Measurements from ENCODE around the gene AGFG1.
"Not testable (repeated sequence)": the region's sequence is repeated elsewhere in the genome, so short reads cannot be mapped to it uniquely, and the experiment has no call there.

The AGFG1 gene

DNA sequence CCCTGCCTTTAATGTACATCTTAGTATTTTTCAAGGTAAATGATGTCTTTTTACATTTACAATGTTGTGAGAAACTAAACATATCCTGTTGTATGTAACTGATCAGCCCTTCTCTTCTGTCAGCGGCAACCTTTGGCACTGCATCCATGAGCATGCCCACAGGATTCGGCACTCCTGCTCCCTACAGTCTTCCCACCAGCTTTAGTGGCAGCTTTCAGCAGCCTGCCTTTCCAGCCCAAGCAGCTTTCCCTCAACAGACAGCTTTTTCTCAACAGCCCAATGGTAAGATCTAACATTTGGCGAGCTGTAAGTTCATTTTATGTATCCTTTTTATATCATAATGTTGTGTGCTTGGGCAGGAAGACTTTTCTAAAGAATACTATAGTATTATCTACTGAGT, 79.9 kb downstream of the AGFG1 start:
- no peak for DNase-seq

DNA sequence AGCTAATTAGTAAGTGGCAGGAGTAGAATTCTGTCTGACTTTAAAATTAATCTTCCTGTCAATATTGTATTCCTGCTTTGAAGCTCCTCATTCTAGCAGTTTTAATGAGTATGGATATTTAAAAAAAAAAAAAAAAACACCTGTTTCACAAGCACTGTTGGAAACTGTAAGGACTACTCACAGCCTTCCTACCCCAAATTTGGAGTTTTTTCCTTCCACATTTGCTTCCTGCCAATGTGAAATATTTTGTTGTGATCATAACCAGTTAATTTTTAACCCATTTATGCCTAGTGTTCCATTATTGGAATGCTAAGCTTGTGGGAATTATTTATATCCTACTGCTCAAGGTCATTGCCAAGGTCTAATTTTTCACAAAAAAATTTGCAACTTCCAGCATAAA, 90.6 kb downstream of the AGFG1 start:
- no peak for DNase-seq

DNA sequence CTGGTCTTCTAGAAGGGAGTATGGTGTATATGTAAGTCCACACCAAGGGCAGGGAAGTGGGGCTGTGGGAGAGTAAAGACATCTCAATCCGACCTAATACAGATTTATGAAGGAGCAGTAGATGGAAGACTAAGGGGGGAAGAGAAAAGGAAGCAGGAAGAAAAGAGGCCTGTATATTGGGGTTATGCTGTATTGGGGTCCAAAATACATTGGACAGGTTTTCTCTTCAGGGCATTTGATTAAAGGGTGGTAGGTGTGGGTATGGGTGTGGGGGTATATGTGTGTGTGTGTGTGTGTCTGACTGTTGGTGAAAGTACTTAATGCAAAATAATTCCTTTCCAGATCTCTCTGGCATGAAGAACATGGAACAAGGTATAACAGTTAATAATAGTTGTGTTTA, 93.1 kb downstream of the AGFG1 start:
- DNase-seq = no peak

DNA sequence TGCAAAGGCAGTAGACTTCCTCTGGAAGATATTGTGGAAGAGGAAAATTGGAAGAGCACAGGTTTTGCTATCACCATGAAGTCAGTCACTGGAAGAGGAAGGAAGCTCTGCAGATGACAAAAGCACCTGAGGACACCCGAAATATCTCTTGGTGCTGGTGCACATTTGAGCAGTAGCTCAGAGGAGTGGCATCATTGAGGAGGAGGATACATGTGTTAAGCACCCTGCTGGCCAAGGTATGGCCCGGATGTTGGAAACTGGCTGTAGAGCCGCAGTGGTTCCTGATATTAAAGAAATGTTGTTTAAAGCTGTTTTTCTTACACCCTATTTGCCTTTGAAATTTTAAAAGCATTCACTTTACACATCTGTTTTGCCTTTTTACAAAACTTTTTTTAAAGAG, 94.1 kb downstream of the AGFG1 start:
- DNase-seq = no peak

DNA sequence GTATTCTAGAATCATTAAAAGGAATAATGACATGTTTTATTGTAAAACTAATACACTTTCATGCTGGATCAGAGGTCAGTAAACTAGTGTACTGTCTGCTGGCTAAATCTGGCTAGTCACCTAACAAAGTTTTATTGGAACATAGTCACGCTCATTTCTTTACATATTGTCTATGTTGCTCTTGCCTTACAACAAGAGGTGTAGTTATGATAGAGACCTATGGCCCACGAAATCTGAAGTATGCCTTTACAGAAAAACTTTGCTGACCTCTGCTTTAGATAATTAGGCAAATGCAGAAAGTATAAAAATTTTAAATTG, 96.9 kb downstream of the AGFG1 start:
- no peak for DNase-seq

DNA sequence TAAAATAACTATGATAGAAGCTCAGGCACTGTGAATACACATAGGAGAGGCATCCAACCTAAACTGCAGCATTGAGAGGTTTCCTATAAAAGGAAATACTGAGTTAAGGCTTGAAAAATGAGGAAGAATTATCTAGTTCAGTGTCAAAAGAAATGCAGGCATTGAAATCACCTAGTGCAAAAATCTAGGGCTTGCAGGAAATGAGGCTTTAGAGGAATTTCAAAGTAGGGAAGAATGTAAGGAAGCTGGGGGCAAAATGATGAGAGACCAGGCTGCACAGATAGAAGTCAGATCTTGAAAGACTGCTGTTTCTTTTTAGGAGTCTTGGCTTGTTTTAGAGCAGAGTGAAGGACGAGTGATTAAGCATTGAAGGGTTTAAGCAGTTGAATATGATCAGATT, 98.7 kb downstream of the AGFG1 start:
- DNase-seq = no peak

DNA sequence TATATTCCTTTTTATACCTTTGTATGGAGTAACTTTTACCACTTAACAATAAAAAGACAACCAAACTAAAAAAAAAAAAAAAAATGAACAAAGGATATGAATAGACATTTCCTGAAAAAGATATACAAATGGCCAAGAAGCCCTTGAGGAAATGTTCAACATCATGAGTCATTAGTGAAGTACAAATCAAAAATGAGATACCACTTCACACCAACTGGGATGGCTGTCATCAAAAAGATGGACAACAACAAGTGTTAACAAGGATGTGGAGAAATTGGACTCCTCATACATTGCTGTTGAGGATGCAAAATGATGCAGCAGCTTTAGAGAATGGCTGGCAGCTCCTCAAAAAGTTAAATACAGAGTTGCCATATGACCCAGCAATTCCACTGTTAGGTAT, 104.2 kb downstream of the AGFG1 start:
- DNase-seq = no peak

DNA sequence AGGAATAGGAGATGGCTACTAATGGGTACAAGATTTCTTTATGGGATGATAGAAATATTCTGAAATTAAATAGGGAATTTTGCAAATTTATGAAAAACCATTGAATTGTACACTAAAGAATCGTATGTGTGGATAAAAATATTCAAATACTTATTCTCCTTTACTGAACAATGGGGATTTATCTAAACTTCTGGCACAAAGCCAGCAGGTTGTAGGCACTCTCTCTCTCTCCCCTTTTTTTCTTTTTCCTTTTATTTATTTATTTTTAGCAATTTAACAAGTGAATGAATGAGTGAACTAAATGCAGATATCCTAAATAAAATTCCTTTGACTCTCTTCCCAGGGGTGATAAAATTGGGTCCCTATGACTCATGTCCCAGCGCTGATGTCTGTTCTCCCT, 104.9 kb downstream of the AGFG1 start:
- DNase-seq = no peak

DNA sequence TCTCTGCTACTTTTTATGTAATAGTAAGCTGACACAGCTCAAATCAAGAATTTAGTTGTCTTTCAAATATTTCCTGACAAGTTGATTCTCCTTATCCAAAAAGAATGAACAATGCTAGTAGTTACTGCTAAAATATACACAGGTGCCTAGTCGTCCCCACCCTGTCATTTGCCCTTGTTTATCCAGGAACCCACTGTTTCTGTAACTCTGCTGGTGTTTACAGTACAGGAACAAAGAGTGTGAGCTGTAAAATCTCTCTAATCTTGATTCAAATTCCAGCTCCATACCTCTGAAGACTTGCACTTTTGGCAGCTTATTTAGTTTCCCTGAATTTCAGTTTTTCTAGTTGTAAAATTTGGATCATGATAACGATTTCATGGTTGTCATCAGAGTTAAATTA, 105.6 kb downstream of the AGFG1 start:
- no peak for DNase-seq

DNA sequence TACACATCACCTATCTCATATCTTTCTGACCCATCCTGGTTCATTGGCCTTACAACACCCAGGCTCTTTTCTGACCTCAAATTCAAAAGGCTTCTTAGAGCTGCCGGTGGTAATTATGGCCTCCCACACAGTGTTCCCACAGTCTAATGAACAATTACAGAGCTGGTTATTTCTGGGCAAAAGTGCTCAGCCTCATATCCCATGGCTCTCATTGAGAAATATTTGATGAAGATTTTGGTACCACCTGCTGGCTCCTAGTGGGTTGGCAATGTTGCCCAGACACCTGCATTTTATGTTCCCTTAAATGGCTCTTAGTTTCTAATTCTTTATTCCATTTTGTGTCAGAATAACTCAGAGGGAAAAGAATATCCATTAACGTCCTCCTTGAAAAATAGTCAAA, 106.7 kb downstream of the AGFG1 start:
- DNase-seq = no peak

DNA sequence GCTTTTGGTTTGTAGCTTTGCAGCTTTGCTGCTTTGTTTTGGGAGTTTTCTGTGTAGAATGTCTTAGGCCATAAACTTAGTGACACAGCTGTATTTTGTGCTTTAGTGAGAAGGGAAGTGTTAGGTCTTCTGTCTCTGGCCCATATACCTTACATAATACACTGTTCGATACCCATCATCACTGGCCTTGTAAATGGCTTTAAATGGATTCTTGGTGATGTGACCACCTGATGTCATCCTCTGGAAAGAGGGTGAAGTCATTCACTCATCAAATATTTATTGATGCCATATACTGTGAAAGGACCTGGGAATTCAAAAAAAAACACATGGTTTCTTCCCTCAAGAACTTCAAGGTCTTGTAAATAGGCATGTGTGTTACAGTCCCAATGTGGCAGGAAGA, 107.8 kb downstream of the AGFG1 start:
- no peak for DNase-seq

DNA sequence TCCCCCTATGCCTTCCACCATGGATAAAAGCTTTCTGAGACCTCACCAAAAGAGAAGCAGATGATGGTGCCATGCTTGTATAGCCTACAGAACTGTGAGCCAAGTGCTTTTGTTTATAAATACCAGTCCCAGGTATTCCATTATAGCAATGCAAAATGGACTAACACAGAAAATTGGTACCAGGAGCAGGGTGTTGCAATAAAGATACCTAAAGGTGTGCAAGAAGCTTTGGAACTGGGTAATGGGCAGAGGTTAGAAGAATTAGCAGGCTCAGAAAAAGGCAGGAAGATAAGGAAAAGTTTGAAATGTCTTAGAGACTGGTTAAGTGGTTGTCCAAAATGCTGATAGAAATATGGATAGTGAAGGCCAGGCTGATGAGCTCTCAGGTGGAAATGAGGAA, 110.4 kb downstream of the AGFG1 start:
- no peak for DNase-seq

DNA sequence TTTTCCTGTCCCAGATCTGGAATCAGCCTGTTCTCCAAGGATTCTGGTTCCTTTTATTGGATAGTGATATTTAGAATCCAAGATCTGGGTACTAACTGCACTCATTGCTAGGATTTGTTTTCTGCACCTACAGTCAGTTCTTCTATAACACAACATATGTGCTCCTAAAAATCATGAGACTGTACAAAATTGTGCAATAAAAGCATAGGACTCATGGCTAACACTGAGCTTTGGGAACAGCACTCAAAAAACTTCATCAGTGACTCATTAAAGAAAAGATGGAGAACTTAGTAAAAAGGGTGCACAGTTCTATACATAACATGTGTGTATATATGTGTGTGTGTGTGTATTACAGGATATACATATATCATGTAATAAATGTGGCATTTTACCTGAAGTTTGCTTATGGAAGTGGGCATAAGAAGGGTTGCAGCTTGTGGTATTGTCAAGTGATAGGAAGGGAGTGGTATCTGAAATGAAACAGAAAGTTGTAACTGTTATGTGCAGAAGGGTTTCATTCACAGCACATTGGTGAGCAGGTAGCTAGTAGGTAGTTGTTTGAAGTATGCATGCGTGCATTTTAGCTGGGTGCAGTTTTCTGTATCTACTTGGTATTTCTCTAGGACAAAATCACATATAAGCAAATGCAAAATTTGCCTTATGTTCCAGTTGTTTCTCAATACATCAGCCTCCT, 120.9 kb downstream of the AGFG1 start:
- no peak for DNase-seq

DNA sequence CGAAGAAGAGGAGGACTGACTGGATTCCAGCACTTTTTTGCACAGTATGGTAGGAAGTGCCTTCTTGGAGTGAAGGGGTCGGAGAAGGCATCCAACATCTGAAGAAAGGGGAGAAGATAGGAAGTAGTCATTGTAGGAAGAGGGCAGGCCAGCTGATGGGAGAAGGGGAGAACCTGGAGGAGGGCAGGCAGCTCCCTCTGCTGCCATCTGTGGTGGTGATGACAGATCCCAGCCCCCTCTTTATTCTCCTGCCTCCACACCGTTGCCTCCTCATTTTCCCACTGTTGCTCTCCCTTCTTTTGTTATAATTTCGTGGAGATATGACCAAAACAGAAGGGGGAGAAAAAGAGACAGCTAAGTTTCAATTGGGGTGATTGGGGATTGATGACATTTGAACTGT, 123.8 kb downstream of the AGFG1 start:
- no peak for DNase-seq

DNA sequence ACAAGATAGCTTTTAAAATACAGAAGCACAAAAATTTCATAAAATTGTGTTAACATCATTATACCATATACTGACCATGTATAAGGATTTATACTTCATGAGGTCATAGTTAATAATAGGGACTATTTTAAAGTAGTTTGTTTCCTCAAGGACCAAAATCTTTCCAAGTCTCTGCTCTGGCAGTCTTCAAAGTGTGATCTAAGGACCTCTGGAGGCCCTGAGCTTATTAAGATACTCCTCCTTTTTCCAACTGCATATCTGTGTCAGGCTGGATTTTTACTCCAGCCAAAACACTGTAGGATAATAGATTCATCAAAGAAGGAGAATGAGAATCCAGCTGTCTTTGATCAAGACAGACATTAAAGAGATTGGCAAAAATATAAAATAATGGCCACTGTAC, 125.1 kb downstream of the AGFG1 start:
- DNase-seq = no peak

DNA sequence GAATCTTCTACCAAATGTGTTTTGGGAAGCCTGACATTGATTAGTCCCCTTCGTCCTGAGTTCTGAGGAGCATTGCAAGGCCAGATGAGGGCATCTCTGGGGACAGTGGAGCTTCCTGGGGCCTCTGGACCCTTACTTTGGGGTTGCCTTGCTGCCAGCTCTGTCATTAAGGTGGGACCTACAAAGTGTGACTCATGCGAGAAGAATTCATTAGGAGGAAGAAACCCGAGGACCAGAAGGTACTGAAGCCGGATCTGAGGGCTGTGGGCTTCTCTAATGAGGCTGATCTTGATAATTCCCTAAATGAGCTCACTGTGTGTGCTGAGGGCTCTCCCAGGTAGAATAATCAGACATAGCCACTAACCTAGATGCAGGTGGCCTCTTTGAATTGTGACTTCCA, 126.0 kb downstream of the AGFG1 start:
- DNase-seq = no peak

DNA sequence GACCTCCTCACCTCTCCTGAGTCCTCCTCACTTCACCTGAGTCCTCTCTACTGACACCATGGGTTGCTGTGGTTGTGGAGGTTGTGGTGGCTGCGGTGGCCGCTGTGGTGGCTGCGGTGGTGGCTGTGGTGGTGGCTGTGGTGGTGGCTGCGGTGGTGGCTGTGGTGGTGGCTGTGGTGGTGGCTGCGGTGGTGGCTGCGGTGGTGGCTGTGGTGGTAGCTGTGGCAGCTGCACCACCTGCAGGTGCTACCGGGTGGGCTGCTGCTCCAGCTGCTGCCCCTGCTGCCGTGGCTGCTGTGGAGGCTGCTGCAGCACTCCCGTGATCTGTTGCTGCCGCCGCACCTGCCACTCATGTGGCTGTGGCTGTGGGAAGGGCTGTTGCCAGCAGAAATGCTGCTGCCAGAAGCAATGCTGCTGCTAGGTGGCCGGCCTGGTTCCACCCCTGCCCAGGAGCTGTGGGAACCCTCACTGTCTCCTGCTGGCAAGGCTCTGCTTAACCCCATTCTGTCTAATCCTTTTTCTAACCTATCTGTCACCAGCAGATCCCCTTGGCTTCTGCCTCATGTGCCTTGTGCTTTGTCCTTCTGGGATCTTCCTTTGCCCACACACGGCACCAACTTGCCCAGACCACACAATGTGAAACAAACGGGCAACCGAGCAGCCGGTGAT, 127.0 kb downstream of the AGFG1 start, which contains the start of gene SCYGR2:
TSS of gene SCYGR2 (plus strand) at position 59 of the 669 bp plus-strand sequence. CDS start at position 59, 0 bp downstream.
- DNase-seq = not testable (repeated sequence)

DNA sequence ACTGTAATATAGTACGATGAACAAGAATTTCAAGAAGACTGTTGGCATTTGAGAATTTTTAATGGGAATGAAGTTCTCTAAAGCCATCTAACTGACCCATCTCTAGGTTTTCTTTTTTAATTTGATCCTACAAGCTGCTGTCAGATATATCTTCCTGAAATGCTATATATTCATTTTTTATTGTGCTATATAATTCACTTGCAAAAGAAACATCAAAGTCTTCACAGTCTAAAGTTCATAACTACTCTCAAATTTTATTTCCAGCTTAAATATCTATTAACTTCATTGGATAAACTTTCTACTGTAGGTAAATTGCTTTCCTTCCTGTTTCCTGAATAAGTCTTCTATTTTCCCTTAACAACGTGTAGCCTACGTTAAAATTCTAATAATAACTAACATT, 130.4 kb downstream of the AGFG1 start:
- no peak for DNase-seq

DNA sequence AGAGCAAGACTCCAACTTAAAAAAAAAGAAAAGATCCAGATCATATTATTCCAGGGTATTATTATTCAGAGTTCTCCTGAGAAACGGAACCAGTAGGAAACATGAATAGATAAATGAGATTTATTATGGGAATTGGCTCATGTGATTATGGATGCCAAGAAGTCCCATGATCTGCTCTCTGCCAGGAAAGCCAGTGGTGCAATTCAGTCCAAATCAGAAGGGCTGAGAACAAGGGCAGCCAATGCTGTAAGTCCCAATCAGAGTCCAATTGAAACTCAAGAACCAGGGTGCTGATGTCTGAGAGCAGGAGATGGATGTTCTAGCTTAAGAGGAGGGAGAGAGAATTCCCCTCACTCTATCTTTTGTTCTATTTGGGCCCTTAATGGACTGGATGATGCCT, 134.5 kb downstream of the AGFG1 start:
- no peak for DNase-seq

DNA sequence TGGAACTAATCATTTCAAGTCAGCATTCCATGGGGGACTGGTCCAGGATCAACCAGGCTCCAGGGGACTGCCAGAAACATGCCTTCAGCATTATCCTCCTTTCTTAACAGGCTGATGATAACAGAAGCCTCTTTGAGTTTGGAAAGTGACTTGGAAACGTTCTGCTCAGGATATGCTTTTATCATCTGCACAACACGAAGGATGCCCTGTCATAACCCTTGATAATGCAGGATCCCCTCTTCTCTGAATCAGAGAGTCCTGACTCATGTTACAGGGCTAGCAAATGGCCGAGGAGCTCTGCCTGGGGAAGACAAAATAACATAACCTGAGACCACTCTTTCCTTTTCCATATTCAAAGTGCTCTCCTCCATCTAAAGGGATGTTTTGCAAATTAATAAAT, 136.0 kb downstream of the AGFG1 start:
- no peak for DNase-seq

DNA sequence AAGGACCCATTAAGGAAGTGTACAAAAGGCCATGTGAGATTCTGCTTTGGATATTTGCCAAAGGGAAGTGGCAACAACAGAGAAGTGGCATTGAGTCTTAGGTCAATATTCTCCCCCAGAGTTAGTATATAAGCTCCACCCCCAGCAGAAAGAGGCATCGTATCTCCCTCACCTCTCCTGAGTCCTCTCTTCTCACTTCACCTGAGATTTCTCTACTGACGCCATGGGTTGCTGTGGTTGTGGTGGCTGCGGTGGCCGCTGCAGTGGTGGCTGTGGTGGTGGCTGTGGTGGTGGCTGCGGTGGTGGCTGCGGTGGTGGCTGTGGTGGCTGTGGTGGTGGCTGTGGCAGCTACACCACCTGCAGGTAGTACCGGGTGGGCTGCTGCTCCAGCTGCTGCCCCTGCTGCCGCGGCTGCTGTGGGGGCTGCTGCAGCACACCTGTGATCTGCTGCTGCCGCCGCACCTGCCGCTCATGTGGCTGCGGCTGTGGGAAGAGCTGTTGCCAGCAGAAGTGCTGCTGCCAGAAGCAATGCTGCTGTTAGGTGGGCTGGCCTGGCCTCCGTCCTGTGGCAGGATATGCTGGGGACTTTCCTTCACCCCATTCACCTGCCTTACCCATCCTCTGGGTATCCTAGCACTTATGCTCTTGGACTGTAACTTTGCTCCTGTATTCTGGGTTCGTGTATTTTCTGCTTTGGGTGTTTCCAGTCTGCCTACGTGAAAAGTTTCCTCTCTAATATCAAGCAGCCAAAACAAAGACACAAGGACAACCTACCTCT, 136.8 kb downstream of the AGFG1 start:
- DNase-seq = peak; percentile 11 to 43

DNA sequence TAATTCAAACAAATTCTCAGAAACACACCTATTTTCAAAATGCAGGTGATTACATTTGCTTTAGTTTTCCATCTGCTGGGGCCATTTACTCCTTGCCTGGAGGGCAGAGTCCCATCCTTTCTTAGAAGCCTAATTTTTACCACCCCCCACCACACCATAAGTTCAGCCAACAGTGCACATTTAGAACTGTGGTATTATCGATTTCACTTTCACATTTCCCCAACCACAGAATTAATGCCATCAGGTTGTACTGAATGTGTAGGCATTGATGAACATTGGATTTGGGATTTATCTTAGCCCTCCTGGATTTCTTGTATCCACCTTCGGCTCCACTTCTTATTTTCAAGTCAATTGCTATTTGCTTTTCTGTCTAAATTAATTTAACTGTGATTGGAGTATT, 138.2 kb downstream of the AGFG1 start:
- no peak for DNase-seq

Data from CD4-positive, alpha-beta T cell treated with Interferon alpha-2 for 1 hour (primary cell).